GM18519 (cell line): Measurements from ENCODE around the gene SKIC8.

Experiments
- ATAC-seq: cut with Tn5 transposase; IDR thresholded peaks from one replicate; pipeline ENCODE4 v1.9.1; 2021; ENCODE audit warnings: mild to moderate bottlenecking, moderate library complexity; ENCODE audit not compliant: unreplicated experiment, low FRiP score

SKIC8 gene

DNA sequence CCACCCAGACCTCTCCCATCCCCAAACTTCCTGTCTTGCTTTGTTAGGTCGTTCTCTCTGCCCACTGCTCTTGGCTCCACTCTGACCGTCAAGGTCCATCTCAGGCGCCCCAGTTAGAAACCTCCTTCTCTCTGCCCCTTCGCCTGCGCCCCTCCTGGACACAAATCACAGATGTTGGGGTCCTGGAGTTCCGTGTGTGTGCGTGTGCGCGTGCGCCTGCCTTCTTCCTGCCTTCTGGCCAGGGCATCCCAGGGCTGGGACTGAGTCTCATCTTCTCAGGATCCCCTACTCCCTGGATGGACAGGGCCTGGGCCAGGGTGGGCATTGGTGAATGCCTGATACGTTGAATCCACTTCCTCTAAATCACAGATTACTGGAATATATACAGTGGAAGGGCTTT lies 65.9 kb downstream of the SKIC8 start:
- ATAC-seq: no peak
